ENCODE measurements around the gene C19orf38. TPM values are rescaled to one million over a fixed set of nuclear protein-coding genes. Genes with fewer than 3 reads are reported as not detected.
"Not testable (repeated sequence)": the region's sequence is repeated elsewhere in the genome, so short reads cannot be mapped to it uniquely, and the experiment has no call there.

C19orf38 gene
- total RNA-seq, 1 experiment from 2014 or later: 0.07 TPM

GRCh38 chr19:10855879-10856522 lies 7.8 kb downstream of the C19orf38 start:
- DNase-seq (peak; percentile 62), ATAC-seq (peak; percentile 60)
- ChIA-PET POLR2A (ENCODE audit: unreplicated experiment) (no interaction called here), CTCF (no interaction called here)
- H4K20me1 ChIP-seq (ENCODE audit: low read length): no peaks in the 10 kb centered on the region
- no peaks in the 10 kb centered on the region for H3K4me1 ChIP-seq (ENCODE audit: insufficient read depth, low read length)
- no peak overlapping the region for H3K9ac ChIP-seq (ENCODE audit: low read length)
- BruUV-seq (replicated peaks): no TSS peak
- intact Hi-C loops (cut with micrococcal nuclease): no loop called here
- TF ChIP-seq CTCF (conservative IDR thresholded peaks at IDR 0.05; ENCODE audit: low read depth, low read length): peak; percentile 74
- TF ChIP-seq EZH2 (IDR thresholded peaks at IDR 0.05; ENCODE audit: low read length, unreplicated experiment): no peak
- no peak for TF ChIP-seq EZH2phosphoT487 (IDR thresholded peaks at IDR 0.05; ENCODE audit: borderline replicate concordance, low read length)
- no peaks in the 10 kb centered on the region for H3K9me3 ChIP-seq (ENCODE audit: low read length)
- H3K4me2 ChIP-seq (ENCODE audit: low read length): no peak overlapping the region
- H3K4me3 ChIP-seq (ENCODE audit: low read length): no peak overlapping the region
- H3K79me2 ChIP-seq (ENCODE audit: low read length): no peaks in the 10 kb centered on the region
- H3K27ac ChIP-seq (ENCODE audit: low read length): no peak overlapping the region
- H3K9me2 ChIP-seq (replicated peaks; ENCODE audit: low read length): no peaks in the 10 kb centered on the region
- H3K36me3 ChIP-seq (ENCODE audit: low read depth, low read length): no peaks in the 10 kb centered on the region
- H3K27me3 ChIP-seq (ENCODE audit: low read length): no peaks in the 10 kb centered on the region
- no peaks in the 10 kb centered on the region for H3F3A ChIP-seq (ENCODE audit: low read length, unreplicated experiment)
- no peak overlapping the region for H2AFZ ChIP-seq (ENCODE audit: low read length)

- H2AFZ ChIP-seq (ENCODE audit: low read length); BruUV-seq (replicated peaks); H3K9me3 ChIP-seq (ENCODE audit: low read length); H3K36me3 ChIP-seq (ENCODE audit: low read depth, low read length); H3K79me2 ChIP-seq (ENCODE audit: low read length); H3K4me2 ChIP-seq (ENCODE audit: low read length); H3K9me2 ChIP-seq (replicated peaks; ENCODE audit: low read length); H4K20me1 ChIP-seq (ENCODE audit: low read length); H3K27me3 ChIP-seq (ENCODE audit: low read length); DNase-seq; H3F3A ChIP-seq (ENCODE audit: low read length, unreplicated experiment); H3K9ac ChIP-seq (ENCODE audit: low read length); H3K27ac ChIP-seq (ENCODE audit: low read length); CTCF ChIA-PET; H3K4me3 ChIP-seq (ENCODE audit: low read length); ATAC-seq; H3K4me1 ChIP-seq (ENCODE audit: insufficient read depth, low read length); POLR2A ChIA-PET (ENCODE audit: unreplicated experiment); intact Hi-C loops (cut with micrococcal nuclease): not testable (repeated sequence)
Measured at GRCh38 chr19:10856899-10857298, 8.7 kb downstream of the C19orf38 start.

- BruUV-seq (replicated peaks): no TSS peak
- H3K4me3 ChIP-seq (ENCODE audit: low read length): no peak overlapping the region
- H3K27me3 ChIP-seq (ENCODE audit: low read length): no peaks in the 10 kb centered on the region
- H3K9me3 ChIP-seq (ENCODE audit: low read length): no peaks in the 10 kb centered on the region
- H3K4me2 ChIP-seq (ENCODE audit: low read length): no peak overlapping the region
- DNase-seq: peak; percentile 42
- H4K20me1 ChIP-seq (ENCODE audit: low read length): no peaks in the 10 kb centered on the region
- peak; percentile 97 for TF ChIP-seq CTCF (conservative IDR thresholded peaks at IDR 0.05; ENCODE audit: low read depth, low read length)
- TF ChIP-seq EZH2 (IDR thresholded peaks at IDR 0.05; ENCODE audit: low read length, unreplicated experiment): no peak
- TF ChIP-seq EZH2phosphoT487 (IDR thresholded peaks at IDR 0.05; ENCODE audit: borderline replicate concordance, low read length): no peak
- no peaks in the 10 kb centered on the region for H3K36me3 ChIP-seq (ENCODE audit: low read depth, low read length)
- no peak for ATAC-seq
- CTCF ChIA-PET: interaction anchor here (0.5 to 1.8 kb wide), 7 partner anchors 9 to 157 kb away, joined by 3 to 23 read pairs (median 7); partner anchors contain the start of genes DNM2, QTRT1 and TMED1
- POLR2A ChIA-PET (ENCODE audit: unreplicated experiment): no interaction called here
- H3K9ac ChIP-seq (ENCODE audit: low read length): no peak overlapping the region
- H3K9me2 ChIP-seq (replicated peaks; ENCODE audit: low read length): no peaks in the 10 kb centered on the region
- no peak overlapping the region for H2AFZ ChIP-seq (ENCODE audit: low read length)
- H3F3A ChIP-seq (ENCODE audit: low read length, unreplicated experiment): no peaks in the 10 kb centered on the region
- H3K27ac ChIP-seq (ENCODE audit: low read length): no peak overlapping the region
- intact Hi-C loops (cut with micrococcal nuclease): no loop called here
- no peaks in the 10 kb centered on the region for H3K4me1 ChIP-seq (ENCODE audit: insufficient read depth, low read length)
- H3K79me2 ChIP-seq (ENCODE audit: low read length): no peaks in the 10 kb centered on the region
Measured at GRCh38 chr19:10858204-10858828, 10.1 kb downstream of the C19orf38 start.
